Measurements from ENCODE around the gene TAMALIN.

TAMALIN gene

DNA sequence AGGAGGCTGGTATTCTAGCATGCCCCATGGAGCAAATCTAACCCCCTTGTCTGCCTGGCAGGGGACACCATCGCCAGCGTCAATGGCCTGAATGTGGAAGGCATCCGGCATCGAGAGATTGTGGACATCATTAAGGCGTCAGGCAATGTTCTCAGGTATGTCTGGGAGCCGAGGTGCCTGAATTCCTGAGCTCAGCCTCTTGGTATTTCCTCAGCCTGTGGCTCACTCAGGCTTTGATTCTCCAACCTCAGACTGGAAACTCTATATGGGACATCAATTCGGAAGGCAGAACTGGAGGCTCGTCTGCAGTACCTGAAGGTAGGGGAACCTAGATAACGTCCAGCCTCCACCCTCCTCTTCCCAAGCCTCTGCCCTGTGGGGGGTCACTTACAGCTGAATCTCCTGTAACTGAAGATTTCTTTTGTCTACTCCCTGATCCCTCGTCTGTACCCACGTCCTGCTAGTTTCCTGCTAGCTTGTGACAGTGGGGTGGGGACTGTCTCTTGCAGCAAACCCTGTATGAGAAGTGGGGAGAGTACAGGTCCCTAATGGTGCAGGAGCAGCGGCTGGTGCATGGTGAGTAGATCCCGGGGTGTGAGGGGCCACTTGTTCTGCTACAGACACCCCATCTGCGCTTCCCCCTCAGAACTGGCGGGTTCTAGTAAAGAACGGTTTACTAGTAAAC, 7.0 kb downstream of the TAMALIN start:
- no peak for DNase-seq

DNA sequence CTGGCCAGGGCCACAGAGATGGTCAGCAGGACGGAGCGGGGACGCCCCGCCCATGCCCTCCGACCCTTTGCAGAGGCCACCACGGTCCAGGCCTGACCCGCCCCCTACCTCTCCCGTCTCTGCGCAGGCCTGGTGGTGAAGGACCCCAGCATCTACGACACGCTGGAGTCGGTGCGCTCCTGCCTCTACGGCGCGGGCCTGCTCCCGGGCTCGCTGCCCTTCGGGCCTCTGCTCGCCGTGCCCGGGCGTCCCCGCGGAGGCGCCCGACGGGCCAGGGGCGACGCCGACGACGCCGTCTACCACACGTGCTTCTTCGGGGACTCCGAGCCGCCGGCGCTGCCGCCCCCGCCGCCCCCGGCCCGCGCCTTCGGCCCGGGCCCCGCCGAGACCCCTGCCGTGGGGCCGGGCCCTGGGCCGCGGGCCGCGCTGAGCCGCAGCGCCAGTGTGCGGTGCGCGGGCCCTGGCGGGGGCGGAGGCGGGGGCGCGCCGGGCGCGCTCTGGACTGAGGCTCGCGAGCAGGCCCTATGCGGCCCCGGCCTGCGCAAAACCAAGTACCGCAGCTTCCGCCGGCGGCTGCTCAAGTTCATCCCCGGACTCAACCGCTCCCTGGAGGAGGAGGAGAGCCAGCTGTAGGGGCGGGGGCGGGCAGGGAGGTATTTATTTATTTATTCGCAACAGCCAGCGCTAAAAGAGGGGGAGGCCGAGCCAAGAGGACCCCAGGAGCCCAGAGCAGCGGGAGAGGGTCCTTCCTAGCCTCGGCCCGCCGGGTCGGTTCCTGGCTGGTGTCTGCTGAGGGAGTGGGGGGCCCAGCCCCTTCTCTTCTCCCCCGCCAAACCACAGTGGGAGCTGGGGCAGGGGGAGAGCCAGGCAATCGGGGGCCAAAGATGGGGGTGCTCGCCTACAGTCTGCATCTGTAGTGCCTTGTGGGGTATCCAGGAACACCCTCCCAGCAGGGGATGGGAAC, 8.1 kb downstream of the TAMALIN start:
- peak in 1 of 51 donors; percentile 13 for DNase-seq

DNA sequence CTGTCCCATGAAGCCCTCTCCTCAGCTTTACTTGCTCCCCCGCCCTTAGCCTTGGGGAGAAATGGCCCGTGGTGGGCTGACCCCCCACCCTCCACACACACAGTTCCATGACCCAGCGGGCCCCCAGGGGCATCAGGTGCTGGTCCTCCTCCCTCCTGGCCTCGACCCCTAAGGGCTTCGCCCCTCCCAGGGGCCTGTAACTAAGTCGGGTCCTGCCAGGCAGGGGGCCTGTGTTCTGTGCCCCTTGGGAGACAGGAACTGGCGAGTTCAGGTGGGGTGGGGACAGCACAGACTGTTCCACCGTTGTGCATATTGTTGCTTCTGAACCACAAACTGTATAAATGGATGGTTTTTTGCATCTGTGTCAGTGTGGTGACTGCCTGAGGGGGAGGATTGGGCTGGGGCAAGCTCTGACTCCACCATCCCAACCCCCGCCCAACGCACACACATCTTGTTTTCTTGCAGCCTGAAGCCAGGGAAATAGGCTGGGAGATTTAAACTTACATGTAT, 8.8 kb downstream of the TAMALIN start:
- peak in 1 of 51 donors; percentile 45 for DNase-seq

DNA sequence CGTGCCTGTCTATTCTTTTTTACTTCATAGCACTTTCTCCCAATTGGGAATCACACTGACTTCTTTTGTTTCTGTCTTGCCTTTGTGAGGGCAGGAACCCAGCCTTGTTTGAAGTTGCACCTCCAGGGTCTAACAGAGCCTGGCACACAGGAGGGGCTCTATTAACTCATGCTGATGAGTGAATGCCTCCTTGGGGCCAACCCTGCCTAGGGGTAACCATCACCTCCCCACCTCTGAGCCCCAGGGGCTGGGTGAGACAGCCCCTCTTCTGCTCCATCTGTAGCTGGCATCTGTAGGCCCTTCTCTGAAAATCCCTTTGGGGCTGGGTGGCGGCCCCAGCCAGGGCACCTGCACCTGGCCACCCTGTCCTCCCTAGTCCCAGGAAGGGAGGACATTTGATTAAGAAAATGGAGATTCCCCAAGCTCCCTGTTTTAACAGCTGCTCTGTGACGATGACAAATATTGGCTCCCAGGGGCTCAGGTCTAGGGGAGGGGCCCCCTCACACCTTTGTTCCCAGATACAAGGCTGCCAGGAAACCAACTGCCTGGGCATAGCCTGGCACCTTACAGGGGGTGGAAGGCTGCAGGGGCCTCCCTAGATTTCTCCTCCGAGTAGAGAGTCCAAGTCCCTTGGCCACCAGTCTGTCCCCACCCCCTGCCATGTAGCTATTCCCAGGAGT, 11.8 kb downstream of the TAMALIN start:
- DNase-seq = no peak

DNA sequence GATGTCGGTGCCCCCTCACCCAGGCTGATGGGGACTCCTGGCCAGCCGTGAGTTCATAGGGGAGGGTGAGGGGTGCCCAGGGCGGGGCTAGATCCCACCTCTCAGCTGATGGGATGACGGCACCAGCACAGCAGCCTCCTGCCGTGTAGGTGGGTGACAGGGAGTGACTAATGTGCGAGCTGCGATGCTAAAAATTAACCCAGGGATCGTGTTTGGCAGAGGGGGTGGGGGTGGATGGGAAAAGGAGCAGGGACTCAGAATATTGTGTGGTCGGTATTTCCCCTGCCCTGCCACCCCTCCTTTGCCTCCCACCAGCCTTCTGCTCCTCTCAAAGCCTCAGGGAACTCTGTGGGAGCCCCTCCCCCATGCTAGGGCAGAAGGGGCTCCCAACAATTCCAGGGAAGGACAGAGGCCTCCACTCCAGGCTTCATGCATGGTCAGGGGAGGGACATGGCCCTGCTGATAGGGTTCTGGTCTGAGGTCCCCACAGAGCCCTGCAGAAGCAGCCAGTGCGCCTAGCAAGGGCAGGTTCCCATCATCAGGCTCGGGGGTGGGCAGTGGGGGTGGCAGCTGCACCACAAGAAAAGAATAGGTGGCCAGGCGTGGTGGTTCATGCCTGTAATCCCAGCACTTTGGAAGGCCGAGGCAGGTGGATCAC, 12.5 kb downstream of the TAMALIN start:
- peak in 5 of 51 donors; percentile 20 to 55 (median 35) for DNase-seq

DNA sequence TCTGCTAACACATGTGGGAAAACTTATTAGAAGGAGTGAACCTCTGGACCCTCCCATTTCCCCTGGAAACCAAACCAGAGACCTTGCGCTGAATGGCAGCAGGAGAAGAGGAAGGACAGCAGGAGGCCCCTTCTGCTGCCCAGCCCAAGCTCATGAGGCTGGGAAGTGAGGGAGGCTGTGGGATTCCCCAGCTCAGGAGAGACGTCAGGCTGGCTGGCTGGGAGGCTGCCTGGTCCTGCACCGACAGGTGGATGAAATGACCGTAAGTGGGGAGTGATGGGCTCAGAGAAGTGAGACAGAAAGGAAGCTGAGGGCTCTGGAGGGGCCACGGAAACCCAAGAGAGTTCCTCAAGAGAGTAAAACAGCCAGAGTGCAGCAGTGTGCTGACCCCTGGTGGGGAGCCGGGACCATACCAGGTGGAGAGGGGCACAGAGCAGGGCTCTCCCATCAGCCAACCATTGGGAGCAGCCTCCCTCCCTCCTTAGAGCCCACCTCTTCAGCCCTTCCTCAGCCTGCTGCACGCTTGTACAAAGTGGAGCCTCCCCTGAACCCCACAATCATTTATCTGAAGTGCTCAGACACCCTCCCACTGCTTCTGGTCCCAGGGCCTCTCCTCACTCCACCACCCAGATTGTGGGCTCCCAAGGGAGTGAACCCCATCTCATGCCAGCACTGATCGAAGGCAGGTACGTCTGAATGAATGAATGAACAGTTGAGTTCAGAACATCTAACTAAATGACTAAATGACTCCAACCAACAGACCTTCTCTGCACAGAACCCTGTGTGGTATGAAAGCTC, 14.0 kb downstream of the TAMALIN start:
- peak in 16 of 51 donors; percentile 12 to 65 (median 36) for DNase-seq

DNA sequence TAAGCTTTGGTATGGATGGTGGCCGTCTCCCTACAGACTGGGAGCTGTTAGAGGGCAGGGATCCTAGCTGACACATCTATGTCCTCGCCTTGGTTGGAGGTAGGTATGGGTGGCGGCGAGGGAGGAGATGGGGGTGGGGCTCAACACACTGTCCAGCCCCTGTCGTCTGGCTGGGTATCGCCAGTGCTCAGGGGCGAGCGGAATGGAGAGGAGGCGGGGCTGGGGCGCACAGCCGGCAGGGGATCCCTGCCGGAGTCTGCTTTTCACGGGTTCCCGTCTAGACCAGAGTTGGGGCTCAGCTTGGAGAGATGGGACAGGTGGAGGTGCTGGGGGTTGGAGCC, 16.1 kb downstream of the TAMALIN start:
- DNase-seq = peak in 4 of 51 donors; percentile 25 to 44 (median 37)

DNA sequence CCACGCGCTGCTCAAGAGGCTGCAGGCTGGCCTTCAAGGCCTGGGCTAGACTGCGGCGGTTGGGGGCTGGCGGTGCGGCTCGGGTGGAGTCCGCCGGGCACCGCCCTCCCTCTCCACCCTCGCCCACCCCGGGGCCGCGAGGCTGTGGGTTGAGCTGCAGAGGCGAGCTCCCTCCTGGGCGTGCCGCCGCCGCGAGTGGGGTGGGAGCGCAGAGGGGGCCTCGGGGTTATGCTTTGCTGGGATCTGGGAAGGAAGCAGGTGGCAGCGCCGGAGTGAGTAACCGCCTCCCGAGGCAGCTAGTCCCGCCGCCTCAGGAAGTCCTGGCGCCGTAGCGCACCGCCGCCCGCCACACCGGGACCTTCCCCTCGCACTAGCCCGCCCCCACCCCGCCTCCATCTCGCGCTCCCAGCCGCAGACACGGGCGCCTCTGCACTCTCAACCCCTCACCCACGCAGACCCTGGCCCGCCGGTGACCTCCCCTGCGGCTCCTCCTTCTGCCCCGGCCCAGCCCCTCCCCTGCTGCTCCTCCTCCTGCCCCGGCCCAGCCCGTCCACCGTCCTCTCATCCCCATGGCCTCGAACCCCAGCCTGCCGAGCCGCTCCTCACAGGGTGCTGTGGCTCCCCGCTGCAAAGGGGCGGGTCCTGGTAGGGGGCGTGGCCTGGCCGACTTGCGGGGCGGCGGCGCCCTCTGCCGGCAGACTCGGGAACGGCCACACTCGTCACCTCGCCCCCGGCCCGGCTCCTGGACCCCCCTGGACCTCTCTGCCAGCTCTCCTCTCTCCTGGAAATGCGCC, 16.6 kb downstream of the TAMALIN start:
- peak in 50 of 51 donors; percentile 17 to 87 (median 64) for DNase-seq

DNA sequence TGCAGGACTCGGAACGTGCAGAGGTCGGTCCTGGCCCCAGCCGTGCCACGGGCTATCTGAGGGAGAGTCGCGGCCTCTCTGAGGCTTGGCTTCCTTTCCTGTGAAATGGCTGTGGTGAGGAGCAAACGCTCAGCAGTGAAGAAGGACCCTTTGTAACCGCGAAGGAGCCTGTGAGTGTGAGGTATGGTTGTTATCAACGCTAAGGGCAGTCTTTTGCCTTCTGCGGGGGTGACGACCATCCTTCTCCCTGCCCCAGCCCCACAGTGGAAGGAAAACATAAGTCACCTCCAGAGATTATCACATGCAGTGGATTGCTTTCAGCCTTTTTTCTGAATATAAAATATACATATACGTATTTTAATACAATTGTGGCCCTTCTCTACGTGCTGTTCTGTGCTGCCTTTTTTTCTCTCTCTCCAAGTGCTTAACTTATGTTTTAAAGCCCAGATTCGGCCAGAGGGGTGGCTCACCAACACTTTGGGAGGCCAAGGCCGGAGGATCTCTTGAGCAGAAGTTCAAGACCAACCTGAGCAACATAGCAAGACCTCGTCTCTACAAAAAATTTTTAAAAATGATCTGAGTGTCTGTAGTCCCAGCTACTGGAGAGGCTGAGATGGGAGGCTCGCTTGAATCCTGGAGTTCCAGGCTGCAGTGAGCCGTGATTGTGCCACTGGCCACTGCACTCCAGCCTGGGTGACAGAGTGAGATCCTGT, 17.4 kb downstream of the TAMALIN start:
- DNase-seq = peak in 2 of 51 donors; percentile 56 to 78

DNA sequence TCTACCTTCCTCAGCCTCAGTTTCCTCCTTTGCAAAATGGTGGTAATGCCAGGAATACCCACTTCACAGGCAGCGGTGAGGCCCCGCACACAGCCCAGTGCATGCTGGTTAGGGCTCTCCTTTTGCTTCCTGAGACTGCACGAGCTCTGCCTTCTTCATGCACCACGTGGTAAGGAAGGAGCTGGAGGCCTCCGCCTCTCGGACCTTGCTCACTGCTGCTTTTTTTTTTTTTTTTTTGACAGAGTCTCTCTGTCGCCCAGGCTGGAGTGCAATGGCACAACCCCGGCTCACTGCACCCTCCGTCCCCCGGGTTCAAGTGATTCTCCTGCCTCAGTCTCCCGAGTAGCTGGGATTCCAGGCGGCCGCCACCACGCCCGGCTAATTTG, 18.1 kb downstream of the TAMALIN start:
- peak in 7 of 51 donors; percentile 10 to 39 (median 14) for DNase-seq

DNA sequence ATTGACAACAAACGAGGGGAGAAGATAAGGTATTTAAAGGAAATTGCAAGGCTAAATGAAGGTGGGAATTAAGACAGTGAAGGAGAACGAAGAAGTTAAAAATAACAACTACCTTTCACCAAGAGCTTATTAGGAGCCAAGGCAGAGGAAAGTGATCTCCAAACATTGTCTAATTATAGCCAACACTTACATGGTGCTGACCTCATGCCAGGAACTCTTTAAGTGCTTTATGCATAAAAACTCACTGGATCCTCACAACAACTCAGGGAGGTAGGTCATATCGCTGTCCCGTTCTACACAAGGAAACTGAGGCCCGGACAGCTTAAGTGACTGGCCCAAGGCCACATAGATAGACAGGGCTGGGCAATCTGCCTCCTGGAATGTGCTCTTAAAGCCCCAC, 19.5 kb downstream of the TAMALIN start:
- no peak for DNase-seq

DNA sequence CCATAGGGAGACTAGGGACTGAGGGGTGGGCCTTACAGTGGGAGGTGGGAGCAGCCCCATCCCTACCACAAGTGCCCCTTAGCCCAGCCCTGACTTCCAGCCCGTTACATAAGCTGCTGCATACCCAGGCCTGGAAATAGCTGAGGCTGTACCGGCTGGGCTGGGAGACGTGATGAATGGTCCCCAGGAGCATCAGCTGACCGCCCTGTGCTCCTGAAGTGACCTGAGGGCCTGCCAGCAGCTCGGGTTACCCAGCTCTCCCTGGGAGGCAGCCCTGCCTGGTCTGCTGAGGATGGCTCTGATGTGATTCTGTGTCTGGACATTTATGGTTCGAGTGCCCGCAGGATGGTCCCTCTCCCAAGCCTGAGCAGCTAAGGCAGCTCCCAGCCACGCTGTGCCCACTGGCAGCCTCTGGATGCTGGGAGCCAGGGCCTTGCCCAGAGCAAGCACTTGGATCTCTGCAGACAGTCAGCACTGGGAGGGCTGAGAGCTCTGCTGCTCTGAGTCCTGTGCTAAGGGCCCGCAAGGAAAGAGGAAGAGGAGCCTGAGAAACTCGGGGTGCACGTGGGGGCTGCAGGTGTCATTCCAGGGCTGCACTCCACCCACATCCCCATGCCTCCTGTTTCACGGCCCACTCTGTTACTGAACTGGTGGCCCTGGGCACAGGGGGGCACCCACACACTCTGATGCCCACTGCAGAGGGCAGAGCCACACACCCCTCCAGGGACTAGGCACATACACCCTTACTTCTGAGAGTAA, 20.5 kb downstream of the TAMALIN start:
- DNase-seq = no peak

DNA sequence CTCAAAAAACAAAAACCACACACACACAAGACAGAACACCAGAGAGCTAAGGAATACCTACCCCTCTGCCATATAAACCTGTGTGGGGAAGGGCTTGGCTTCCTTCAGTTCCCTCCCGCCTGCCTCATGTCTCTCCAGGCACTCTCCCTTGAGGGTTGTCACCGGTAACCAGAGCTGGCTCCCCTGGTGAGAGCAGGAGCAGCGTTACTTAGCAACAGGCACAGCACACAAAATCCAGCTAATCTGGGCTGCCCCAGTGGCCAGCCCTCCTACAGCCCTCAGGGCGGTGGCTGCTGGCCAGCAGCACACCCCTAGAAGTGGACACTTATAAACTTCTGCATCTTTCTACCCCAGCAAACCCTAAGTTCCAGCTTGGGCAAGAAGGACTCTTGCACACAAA, 22.9 kb downstream of the TAMALIN start:
- peak in 28 of 51 donors; percentile 17 to 76 (median 39) for DNase-seq

DNA sequence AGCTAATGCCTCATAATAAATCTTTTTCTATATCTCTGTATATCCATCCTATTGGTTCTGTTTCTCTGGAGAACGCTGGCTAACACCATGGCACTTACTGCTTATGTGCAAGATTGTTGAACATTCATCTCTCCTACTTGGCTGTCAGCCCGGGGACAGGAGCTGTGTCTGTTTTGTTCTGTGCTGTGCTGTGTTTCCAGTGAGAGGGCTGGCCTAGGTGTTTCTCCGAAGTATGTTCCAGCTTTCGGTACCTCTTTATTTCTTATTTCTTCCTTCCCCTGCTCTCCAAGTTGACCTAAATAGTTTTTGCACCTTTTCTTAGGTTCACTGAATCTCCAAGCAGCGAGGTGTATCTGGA, 25.7 kb downstream of the TAMALIN start:
- DNase-seq = peak in 30 of 51 donors; percentile 16 to 91 (median 42)

DNA sequence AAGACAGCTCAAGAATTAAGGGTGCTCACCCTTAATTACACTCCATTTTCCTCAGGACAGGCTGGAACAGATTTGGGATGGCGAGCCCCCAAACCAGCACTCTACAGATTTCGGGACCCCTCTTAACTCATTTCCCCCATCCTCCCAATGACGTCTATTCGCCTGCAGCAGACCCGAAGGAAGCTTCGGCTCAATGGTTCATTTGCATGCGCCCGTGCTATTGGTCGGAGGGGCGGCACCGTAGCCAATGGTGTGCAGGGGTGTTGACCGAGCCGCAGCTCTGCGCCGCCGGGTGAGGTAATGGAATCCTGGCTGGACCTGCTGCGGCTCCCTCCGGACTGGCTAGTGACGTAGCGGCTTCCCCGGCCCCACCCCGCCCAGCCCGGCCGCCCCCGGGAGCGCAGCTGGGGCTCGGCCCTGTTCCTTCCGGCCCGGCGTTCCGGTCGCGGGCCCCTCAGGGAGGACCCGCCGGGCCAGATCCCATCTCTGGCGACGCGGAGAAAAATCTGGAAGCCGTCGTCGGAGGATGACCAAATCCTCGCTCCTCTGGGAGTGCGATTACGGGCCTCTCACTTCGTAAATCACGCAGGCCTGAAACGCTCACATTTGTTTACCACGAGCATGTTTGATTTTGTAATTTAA, 26.2 kb downstream of the TAMALIN start:
- peak; percentile 62 to 99 (median 96) for DNase-seq

DNA sequence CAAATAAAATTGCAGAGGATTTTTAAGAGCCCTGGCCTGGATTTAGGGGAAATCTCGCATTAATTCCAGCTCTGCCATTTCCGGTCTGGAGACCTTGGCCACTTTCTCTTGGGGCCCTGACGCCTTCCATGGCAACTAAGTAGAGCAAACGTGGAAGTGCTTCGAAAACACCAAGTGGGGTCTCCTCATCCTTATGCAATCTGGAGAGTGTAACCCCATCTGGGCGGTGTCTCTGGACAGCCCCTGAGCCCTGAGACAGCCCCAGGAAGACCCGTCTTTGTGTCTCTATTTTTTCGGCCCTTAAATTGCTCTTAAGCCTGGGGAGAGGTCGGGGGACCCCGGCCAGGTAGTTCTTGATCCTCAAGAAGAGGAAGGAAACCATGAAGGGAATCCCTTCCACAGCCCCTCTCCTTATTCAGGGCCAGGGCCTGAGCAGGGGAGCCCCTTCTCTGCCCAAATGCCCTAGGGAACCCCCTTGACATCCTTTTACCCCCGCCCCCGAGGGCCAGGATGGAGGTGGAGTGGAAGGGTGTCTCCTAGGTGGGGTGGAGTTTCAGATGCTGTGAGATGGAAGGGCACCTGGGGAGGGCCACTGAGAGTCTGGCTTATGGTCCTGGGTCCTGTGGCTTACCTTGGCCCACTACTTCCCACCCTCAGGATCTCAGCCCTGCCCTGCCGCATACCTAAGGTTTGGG, 26.8 kb downstream of the TAMALIN start:
- DNase-seq = no peak

DNA sequence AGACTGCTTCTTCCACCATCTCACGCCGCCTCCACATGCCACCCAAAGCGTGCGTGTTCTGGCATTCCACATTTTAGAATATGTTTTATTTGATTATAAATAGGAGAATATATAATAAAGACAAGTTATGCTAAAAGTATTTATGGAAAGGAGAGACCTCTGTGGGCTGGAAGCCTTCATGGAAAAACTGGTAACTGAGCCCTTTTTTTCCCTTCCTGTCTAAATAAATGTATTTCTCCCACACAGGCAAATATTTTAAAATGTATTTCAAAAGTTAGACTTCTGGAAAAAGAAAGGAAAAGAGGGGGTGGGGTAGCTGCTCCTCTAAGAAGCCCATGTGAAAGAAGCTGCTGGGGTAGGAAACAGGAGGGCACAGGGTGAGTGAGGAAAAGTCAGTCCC, 28.4 kb downstream of the TAMALIN start:
- DNase-seq = no peak

All from hypothalamus (tissue), 51 donors.